DMS79 (cell line): ENCODE results near the gene GUCY1A2.

Experiments used
- DNase-seq: peaks from one replicate; lab custom pipeline; 2025; lab: John Stamatoyannopoulos, UW

Gene GUCY1A2

DNA sequence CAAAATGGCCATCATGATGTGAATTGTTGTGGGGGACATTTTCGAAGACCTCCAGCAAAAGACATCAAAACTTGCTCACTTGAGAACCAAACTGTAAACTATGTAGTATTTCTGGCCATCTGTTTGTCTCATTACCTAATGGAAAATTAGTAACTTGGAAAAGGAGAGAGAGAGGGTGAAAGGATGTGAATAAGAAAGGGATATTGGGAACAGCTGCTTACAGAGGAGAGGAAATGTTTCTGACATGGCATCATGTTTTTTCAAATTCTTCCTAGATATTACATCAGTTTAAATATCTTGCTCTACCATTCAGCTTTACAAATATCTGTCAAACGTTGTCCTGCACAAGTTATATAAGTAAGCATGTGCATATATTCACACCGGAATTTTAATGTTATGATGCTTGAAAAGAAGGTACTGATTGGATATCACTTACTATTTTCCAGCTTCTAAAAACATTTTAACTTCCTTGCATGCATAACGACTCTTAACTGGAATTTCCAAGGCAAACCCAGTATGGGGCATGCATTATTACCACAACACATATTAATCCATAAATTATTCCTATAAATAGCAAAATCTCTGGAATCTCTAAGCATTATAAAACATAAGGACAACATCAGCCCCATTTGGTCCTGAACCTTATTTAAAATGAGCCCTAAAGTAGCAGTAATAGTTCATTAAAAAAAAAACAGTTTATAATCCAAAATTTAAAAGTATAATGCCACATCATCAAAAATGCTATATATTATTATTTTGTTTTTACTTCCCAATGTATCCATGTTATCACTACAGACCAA lies 20.0 kb downstream of the GUCY1A2 start:
- DNase-seq, result no peak

- no peak for DNase-seq
Observed at GRCh38 chr11:106997227-106997626, 21.0 kb downstream of the GUCY1A2 start.

GRCh38 chr11:106996691-106997090 lies 21.6 kb downstream of the GUCY1A2 start:
- DNase-seq, result no peak

GRCh38 chr11:106990331-106990730 lies 27.9 kb downstream of the GUCY1A2 start:
- DNase-seq, result no peak

DNA sequence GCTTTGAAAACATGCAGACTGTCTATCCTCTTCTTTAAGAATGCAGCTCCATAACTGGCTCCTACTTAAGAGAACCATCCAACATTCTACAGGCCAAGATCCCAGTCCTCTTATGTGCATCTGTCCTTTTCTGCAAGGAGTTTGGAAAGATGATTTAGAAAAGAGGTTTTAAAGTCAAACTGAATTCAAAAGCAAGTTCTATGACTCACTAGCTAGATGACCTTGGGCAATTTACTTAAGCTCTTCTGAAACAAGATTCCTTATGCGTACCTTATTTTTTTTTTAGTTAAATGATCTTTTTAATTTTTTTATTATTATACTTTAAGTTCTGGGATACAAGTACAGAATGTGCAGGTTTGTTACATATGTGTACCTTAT lies 29.2 kb downstream of the GUCY1A2 start:
- DNase-seq, result no peak

GRCh38 chr11:106988151-106989077 lies 29.9 kb downstream of the GUCY1A2 start:
- no peak for DNase-seq

DNA sequence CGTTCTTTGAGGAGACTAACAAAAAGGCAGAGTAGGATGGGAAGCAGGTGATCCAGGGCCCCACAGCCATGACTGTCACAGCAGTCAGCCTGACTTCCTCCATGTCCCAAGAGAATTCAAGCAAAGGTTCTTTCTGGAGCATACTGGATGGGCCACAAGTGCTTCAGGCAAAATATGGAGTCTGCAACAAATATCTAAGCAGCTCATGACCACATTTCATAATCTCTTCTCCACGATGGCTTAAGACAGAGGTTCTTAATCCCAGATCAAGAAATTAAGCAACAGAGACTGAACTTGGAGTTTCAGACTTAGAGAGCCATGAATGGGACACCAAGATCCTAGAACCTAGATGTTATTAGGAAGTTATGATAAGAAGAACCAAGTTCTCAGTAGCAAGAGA lies 31.6 kb downstream of the GUCY1A2 start:
- no peak for DNase-seq

GRCh38 chr11:106986261-106986660 lies 32.0 kb downstream of the GUCY1A2 start:
- no peak for DNase-seq

- DNase-seq, result no peak
Observed at GRCh38 chr11:106983991-106984390, 34.3 kb downstream of the GUCY1A2 start.

DNA sequence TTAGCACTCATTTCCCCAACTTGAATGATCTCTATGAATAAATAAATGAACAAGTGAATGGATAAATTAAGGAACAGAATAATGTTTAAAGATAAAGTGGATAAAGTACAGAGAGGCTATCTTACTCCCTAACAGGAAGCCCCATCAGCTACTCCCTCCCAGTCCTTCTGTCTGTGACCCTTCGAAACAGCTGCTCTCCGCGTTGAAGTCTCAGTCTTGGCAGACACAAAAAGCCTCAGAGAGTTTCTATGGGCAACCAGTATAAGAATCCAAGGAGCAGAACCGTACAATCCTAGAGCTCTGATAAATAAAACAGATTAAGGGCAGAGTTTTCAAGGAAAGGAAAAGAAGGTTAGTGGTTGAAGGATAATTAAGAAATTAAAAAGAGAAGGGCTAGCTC lies 35.0 kb downstream of the GUCY1A2 start:
- no peak for DNase-seq

GRCh38 chr11:106974831-106975230 lies 43.4 kb downstream of the GUCY1A2 start:
- no peak for DNase-seq

DNA sequence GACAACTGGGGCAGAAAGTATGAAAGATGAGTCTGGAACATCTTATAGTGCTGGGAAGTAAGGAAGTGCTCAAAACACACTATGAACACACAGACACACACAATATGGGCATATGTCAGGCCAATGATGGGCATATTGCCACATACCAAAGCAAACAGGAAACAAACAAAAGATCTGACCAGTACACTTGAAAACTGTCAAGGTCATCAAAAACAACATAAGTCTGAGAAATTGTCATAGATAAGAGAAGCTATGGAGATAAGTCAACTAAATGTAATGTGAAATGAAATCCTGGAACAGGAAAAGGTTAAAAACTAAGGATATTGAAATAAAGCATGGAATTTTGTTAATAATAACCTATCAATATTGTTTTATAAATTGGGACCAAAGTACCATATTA lies 46.4 kb downstream of the GUCY1A2 start:
- DNase-seq, result no peak

DNA sequence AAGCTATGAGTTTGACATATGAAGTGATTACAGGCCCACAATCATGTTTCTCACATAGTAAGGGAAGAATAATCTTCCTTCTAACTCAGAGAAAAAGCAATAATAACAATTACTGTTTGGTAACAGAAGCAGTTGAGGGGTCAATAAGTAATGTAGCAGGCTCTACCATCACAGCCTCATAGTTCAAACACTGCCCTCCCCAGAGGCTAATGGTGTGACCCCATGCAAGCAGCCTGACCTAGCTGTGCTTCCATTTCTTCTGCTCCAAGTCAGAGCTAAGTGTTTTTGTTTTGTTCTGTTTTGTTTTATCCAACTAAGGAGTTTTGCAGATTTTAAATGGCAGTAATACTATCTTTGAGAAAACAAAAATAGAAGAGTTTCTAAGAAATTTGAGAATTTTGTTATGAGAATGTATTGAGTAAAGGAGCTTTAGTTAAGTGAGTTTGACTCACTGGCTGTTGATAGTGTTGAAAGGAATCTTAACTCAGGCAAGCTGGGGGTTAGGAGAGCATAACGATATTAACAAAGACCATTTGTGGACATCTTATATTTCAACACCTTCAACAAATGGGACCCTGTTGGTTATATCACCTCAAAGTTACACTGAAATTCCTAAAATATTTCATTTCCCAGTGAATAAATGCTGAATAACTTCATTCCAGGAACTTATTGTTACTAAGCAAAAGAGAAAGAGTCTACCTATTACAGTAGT lies 48.5 kb downstream of the GUCY1A2 start:
- DNase-seq, result no peak

DNA sequence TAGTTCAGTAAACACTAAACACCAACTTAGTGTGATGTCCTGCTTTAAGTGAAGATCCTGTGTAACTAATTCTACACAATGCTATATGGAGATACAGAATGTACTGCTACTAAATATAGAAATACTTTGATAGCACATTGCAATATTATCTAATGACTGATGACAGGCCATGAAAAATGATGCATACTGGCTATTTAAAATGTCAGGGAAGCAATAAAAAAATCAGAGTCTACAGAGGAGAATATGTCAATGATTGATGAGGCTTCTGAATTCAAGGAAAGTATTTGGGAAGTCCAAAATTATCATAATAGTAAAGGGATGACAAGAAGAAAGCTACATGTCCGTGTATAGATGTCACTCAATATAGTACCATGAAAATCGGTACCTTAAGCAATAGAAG lies 55.3 kb downstream of the GUCY1A2 start:
- no peak for DNase-seq

- DNase-seq, result no peak
Observed at GRCh38 chr11:106961518-106961917, 56.8 kb downstream of the GUCY1A2 start.

DNA sequence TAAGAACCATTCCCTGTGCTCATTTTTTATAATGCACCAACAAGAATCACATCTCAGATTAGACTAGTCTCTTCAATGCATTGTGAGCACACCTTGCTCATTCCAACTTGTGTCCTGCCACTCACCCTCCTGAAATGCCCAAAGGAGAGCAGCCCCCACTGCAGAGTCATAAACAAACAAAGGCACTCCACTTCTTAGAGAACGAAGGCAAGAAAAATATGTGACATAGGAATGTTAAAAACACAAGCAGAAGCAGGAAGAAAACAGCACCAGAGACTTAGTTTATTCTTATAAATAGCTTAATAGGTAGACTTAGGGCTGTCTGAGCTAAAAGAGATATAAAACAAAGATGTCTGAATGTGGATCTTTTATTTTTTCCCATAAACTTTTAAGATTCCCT lies 57.2 kb downstream of the GUCY1A2 start:
- no peak for DNase-seq

- no peak for DNase-seq
Observed at GRCh38 chr11:106959800-106960199, 58.5 kb downstream of the GUCY1A2 start.

GRCh38 chr11:106959386-106959785 lies 58.9 kb downstream of the GUCY1A2 start:
- no peak for DNase-seq

GRCh38 chr11:106958517-106959248 lies 59.6 kb downstream of the GUCY1A2 start:
- no peak for DNase-seq

GRCh38 chr11:106957030-106957482 lies 61.2 kb downstream of the GUCY1A2 start:
- DNase-seq, result no peak

GRCh38 chr11:106950067-106950491 lies 68.2 kb downstream of the GUCY1A2 start:
- DNase-seq, result no peak

DNA sequence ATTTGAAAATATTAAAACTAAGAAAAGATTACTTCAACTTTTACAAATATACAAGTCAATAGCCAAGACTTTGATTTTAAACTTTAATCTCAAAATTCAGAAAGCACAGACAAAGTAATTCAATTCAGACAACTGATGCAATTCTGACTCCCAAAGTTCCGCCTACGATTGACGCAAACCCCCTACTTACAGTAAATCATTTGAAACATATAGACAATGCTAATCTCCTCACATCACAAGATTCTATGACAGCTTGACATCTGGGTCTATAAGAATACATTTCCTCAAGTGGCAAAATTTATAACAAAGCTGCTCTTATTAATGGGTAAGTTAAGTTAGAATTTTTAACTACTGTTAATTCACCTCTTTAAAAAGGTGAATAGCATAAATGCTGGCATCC lies 75.2 kb downstream of the GUCY1A2 start:
- DNase-seq, result no peak
